B cell (primary cell): ENCODE data around the gene TBCEL. TPM values are rescaled to one million over a fixed set of nuclear protein-coding genes. Genes with fewer than 3 reads are reported as not detected.

Experiments
- ATAC-seq: fragments of 200-7000 bp; cut with Tn5 transposase; one replicate; pipeline ENCODE4 v1.10.0; 2021; ENCODE audit warnings: low read depth, mild to moderate bottlenecking, moderate number of reproducible peaks, moderate library complexity
- CTCF ChIA-PET: fragments of 350-600 bp; sonication (Branson Sonifier 250); formaldehyde crosslinking; loops from one replicate; lab custom pipeline; 2021; ENCODE audit warnings: antibody characterized with exemption, inconsistent platforms; lab: Charles Lee
- POLR2A ChIA-PET: fragments of 350-600 bp; sonication (Branson Sonifier 250); formaldehyde crosslinking; loops from one replicate; lab custom pipeline; 2021; ENCODE audit warnings: antibody characterized with exemption; lab: Charles Lee
- DNase-seq: peaks from one replicate; pipeline ENCODE4 v3.0.0; 2013
- H2AFZ ChIP-seq: 2 replicates; pipeline ENCODE4 v1.6.1; 2012; ENCODE audit warnings: mild to moderate bottlenecking, low read depth, low read length; ENCODE audit not compliant: insufficient read depth, poor library complexity, severe bottlenecking
- H3K27ac ChIP-seq, 2 donors: 1 replicate in 1 of 2; 2 replicates in 1 of 2; pipeline ENCODE4 v1.5.1; 2012 to 2013; ENCODE audit warnings: low read length in 2 of 2, mild to moderate bottlenecking in 2 of 2, moderate library complexity in 1 of 2
- H3K27me3 ChIP-seq, 4 experiments: fragments of 200-600 bp in 1 of 4; sonication (generic) in 1 of 4; replicated peaks in 1 of 4; 1 replicate in 2 of 4; 2 replicates in 2 of 4; pipeline versions ENCODE4 v1.6.1 to v1.7.0; 2013 to 2016; ENCODE audit warnings: low read length in 3 of 4, mild to moderate bottlenecking in 2 of 4, mixed read lengths in 1 of 4, moderate library complexity in 1 of 4; ENCODE audit not compliant: insufficient read depth in 4 of 4, control insufficient read depth in 3 of 4; ENCODE audit errors: control extremely low read depth in 1 of 4
- H3K36me3 ChIP-seq, 2 experiments: replicated peaks in 1 of 2; 1 replicate in 1 of 2; 2 replicates in 1 of 2; pipeline versions ENCODE4 v1.6.1 to v1.7.1; 2013; ENCODE audit warnings: low read length in 1 of 2; ENCODE audit not compliant: insufficient read depth in 2 of 2, control insufficient read depth in 1 of 2; ENCODE audit errors: control extremely low read depth in 1 of 2, extremely low read depth in 1 of 2
- H3K4me1 ChIP-seq, 2 donors: fragments of 200-600 bp in 1 of 2; sonication (generic) in 1 of 2; 1 replicate in 1 of 2; 2 replicates in 1 of 2; pipeline versions ENCODE4 v1.5.1 to v1.6.1; 2013 to 2017; ENCODE audit warnings: low read length in 2 of 2; ENCODE audit not compliant: control insufficient read depth in 2 of 2, insufficient read depth in 2 of 2
- H3K4me2 ChIP-seq: replicated peaks from 2 replicates; pipeline ENCODE3; 2012; ENCODE audit warnings: mild to moderate bottlenecking, low read depth, low read length; ENCODE audit not compliant: poor library complexity, severe bottlenecking
- H3K4me3 ChIP-seq, 5 experiments: fragments of 200-600 bp in 1 of 5; sonication (generic) in 1 of 5; 1 replicate in 3 of 5; 2 replicates in 2 of 5; pipeline versions ENCODE4 v1.5.1 to v1.7.0; 2011 to 2016; ENCODE audit warnings: low read length in 4 of 5, mild to moderate bottlenecking in 4 of 5, low read depth in 2 of 5, control low read depth in 1 of 5, moderate library complexity in 1 of 5; ENCODE audit not compliant: insufficient read depth in 1 of 5; ENCODE audit errors: control extremely low read depth in 1 of 5, extremely low read depth in 1 of 5
- H3K79me2 ChIP-seq: fragments of 200-600 bp; sonication (generic); one replicate; pipeline ENCODE4 v1.6.0; 2016; ENCODE audit warnings: low read length; ENCODE audit not compliant: control insufficient read depth, insufficient read depth
- H3K9ac ChIP-seq: fragments of 200-600 bp; sonication (generic); 2 replicates; pipeline ENCODE4 v1.6.1; 2017; ENCODE audit warnings: mild to moderate bottlenecking, low read length, moderate library complexity
- H3K9me3 ChIP-seq, 3 donors: one replicate each; pipeline versions ENCODE4 v1.6.1 to v1.7.1; 2013; ENCODE audit warnings: low read length in 2 of 3; ENCODE audit not compliant: control insufficient read depth in 2 of 3, insufficient read depth in 1 of 3; ENCODE audit errors: control extremely low read depth in 1 of 3
- H4K20me1 ChIP-seq: 2 replicates; pipeline ENCODE4 v1.6.0; 2012; ENCODE audit warnings: mild to moderate bottlenecking, low read length; ENCODE audit not compliant: insufficient read depth, control insufficient read depth, poor library complexity, severe bottlenecking
- H3K27ac Mint-ChIP-seq: one replicate; pipeline ENCODE4 v1.8.0; 2021; ENCODE audit warnings: mixed read lengths
- H3K27me3 Mint-ChIP-seq: one replicate; pipeline ENCODE4 v1.8.0; 2021; ENCODE audit warnings: mixed read lengths
- H3K4me1 Mint-ChIP-seq: one replicate; pipeline ENCODE4 v1.8.0; 2021; ENCODE audit warnings: mixed read lengths
- H3K4me3 Mint-ChIP-seq: one replicate; pipeline ENCODE4 v1.8.0; 2021; ENCODE audit warnings: mixed read lengths
- H3K9me3 Mint-ChIP-seq: one replicate; pipeline ENCODE4 v1.8.0; 2022; ENCODE audit warnings: mixed read lengths; ENCODE audit not compliant: insufficient read depth
- EZH2 ChIP-seq: IDR thresholded peaks from 2 replicates; pipeline ENCODE4 v1.6.1; 2012; ENCODE audit warnings: borderline replicate concordance, low read depth, mild to moderate bottlenecking, moderate library complexity, low read length; ENCODE audit not compliant: insufficient read depth, poor library complexity, severe bottlenecking
- WGBS: methylation state at CpG from one replicate; pipeline ENCODE4 v1.1.5; 2013; ENCODE audit warnings: missing lambda C conversion rate; ENCODE audit not compliant: insufficient coverage; 5-methylcytosine and 5-hydroxymethylcytosine counted together
- intact Hi-C: fragments of 100-400 bp; cut with micrococcal nuclease; formaldehyde crosslinking; loops from one replicate; pipeline ENCODE4 v1.10.0; 2022
- polyA plus RNA-seq: library from polyadenylated mRNA; depleted of rRNA; stranded (reverse); fragments of >200 nt; gene quantifications from 2 replicates; pipeline ENCODE4 v1.2.3, GENCODE V29; 2012
- total RNA-seq, 2 donors: library from RNA; stranded (reverse); fragments of 120-200 nt in 1 of 2; gene quantifications; 1 replicate in 1 of 2; 2 replicates in 1 of 2; pipeline versions ENCODE4 v1.2.3 to v1.2.4, GENCODE V29; 2013 to 2022
- TF ChIP-seq, protein P1 (sequence below): fragments of 200-600 bp; IDR thresholded peaks from one replicate; pipeline ENCODE4 v1.8.0; 2022; ENCODE audit warnings: antibody characterized with exemption, mild to moderate bottlenecking

Gene TBCEL
- total and polyA plus RNA-seq, 2 donors (not counting 1 experiment from before 2014, with no cell fraction given) = 3.5 to 22.8 TPM

- H3K4me1 Mint-ChIP-seq = no peaks in the 10 kb centered on the region
- Histone ChIP-seq H3K9me3 (no peaks in the 10 kb centered on the region), H2AFZ (no peak overlapping the region), H3K9ac (no peak overlapping the region), H3K27ac (no peak overlapping the region), H3K4me1 (no peaks in the 10 kb centered on the region), H4K20me1 (no peaks in the 10 kb centered on the region), H3K4me3 (no peak overlapping the region), H3K79me2 (peaks cover 14% of the 10 kb centered on the region), H3K36me3 (no peaks in the 10 kb centered on the region), H3K4me2 (no peak overlapping the region), H3K27me3 (no peaks in the 10 kb centered on the region)
- TF ChIP-seq, protein P1, sequence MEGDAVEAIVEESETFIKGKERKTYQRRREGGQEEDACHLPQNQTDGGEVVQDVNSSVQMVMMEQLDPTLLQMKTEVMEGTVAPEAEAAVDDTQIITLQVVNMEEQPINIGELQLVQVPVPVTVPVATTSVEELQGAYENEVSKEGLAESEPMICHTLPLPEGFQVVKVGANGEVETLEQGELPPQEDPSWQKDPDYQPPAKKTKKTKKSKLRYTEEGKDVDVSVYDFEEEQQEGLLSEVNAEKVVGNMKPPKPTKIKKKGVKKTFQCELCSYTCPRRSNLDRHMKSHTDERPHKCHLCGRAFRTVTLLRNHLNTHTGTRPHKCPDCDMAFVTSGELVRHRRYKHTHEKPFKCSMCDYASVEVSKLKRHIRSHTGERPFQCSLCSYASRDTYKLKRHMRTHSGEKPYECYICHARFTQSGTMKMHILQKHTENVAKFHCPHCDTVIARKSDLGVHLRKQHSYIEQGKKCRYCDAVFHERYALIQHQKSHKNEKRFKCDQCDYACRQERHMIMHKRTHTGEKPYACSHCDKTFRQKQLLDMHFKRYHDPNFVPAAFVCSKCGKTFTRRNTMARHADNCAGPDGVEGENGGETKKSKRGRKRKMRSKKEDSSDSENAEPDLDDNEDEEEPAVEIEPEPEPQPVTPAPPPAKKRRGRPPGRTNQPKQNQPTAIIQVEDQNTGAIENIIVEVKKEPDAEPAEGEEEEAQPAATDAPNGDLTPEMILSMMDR = no peak
- no peak for TF ChIP-seq EZH2
- no peak overlapping the region for H3K27ac Mint-ChIP-seq
- POLR2A ChIA-PET = no interaction called here
- H3K27me3 Mint-ChIP-seq = no peaks in the 10 kb centered on the region
- DNase-seq = no peak
- H3K4me3 Mint-ChIP-seq = no peak overlapping the region
- CTCF ChIA-PET = interaction anchor here (1.5 kb wide), 1 partner anchor 9 kb away, joined by 3 read pairs; no protein-coding TSS in a partner anchor
- intact Hi-C loops = no loop called here
- WGBS = 91% methylated on average over 2 of the region's 5 CpGs
- no peak for ATAC-seq
- H3K9me3 Mint-ChIP-seq = no peaks in the 10 kb centered on the region
Measured at GRCh38 chr11:121038648-121039409, 14.9 kb downstream of the TBCEL start.

GRCh38 chr11:121039971-121040613 is 16.2 kb downstream of the TBCEL start:
- Mint-ChIP-seq H3K27ac (no peak overlapping the region), H3K4me1 (no peaks in the 10 kb centered on the region), H3K9me3 (no peaks in the 10 kb centered on the region), H3K27me3 (no peaks in the 10 kb centered on the region), H3K4me3 (no peak overlapping the region)
- no peak for ATAC-seq
- Histone ChIP-seq H2AFZ (no peak overlapping the region), H3K27me3 (no peaks in the 10 kb centered on the region), H3K4me3 (no peak overlapping the region), H3K4me1 (no peaks in the 10 kb centered on the region), H3K9ac (no peak overlapping the region), H3K27ac (no peak overlapping the region), H3K79me2 (peaks cover 9% of the 10 kb centered on the region), H3K36me3 (no peaks in the 10 kb centered on the region), H4K20me1 (no peaks in the 10 kb centered on the region), H3K4me2 (no peak overlapping the region), H3K9me3 (no peaks in the 10 kb centered on the region)
- POLR2A ChIA-PET = no interaction called here
- DNase-seq = no peak
- no CpG with 5 or more reads among the region's 1 CpG for whole genome bisulfite sequencing
- intact Hi-C loops = no loop called here
- CTCF ChIA-PET = no interaction called here
- no peak for TF ChIP-seq EZH2
- TF ChIP-seq, protein P1 = no peak
